PC-3 (cell line): ENCODE measurements around the gene ERAP2.

ENCODE experiments used
- CTCF ChIP-seq: fragments of 300-600 bp; sonication (generic); conservative IDR thresholded peaks from 2 replicates; pipeline ENCODE4 v1.5.1; 2017; ENCODE audit warnings: antibody characterized with exemption, low read depth, mild to moderate bottlenecking, low read length
- EZH2phosphoT487 ChIP-seq: fragments of 300-600 bp; sonication (generic); IDR thresholded peaks from 2 replicates; pipeline ENCODE4 v1.6.1; 2018; ENCODE audit warnings: mild to moderate bottlenecking, antibody characterized with exemption, low read length, borderline replicate concordance

- 0 out of 2 replicates have a peak, but pooled peaks have one; percentile 17 for TF ChIP-seq CTCF
- no peak for TF ChIP-seq EZH2phosphoT487
These were observed 18.8 kb upstream of the ERAP2 start for GRCh38 chr5:96857454-96857853.
